GM19193 (cell line): ENCODE results near the gene SLAMF8.

ENCODE experiments used
- POLR2A ChIP-seq: IDR thresholded peaks from 4 replicates; pipeline ENCODE4 v1.6.1; 2011; ENCODE audit not compliant: insufficient read depth, insufficient read length; ENCODE audit errors: extremely low read depth

Gene SLAMF8

DNA sequence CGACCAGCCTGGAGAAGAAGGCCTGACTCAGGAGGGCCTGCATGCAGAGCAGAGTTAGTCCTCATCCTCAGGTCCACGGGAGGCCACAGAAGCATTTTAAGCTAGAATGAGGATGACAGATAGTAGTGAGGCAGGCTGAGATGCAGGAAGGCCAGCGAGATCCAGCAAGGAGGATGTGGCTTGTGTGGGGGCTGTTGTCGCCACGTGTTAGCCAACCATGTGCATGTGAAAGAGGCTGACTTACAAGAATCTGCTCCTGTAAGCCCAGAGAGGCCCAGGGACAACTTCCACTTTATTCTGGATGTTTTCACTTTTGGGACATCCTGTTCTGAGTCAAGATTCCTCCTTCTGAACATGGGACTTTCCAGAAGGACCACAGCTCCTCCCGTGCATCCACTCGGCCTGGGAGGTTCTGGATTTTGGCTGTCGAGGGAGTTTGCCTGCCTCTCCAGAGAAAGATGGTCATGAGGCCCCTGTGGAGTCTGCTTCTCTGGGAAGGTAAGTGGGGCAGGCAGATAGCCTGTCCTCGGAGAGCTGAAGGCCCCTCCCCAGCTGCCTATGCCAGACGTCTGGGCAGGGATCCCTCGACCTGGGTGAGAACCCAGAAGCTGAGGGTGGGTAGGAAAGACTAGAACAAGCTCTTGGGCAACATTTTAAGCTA is at the start of gene SLAMF8:
Gene SLAMF8 (plus strand): TSS at position 433 of the 661 bp plus-strand sequence. CDS start 26 bp downstream, at position 459.
- no peak for TF ChIP-seq POLR2A

- no peak for TF ChIP-seq POLR2A
Measured at GRCh38 chr1:159778266-159778665, 48.4 kb upstream of the SLAMF8 start.

GRCh38 chr1:159779403-159779851 is 47.2 kb upstream of the SLAMF8 start:
- no peak for TF ChIP-seq POLR2A

- peak; percentile 41 for TF ChIP-seq POLR2A
Measured at GRCh38 chr1:159780583-159781582, 45.8 kb upstream of the SLAMF8 start, which contains the start of gene DUSP23. TSS of gene DUSP23 (plus strand) at chr1:159780962. CDS start at chr1:159781101, 139 bp downstream.

DNA sequence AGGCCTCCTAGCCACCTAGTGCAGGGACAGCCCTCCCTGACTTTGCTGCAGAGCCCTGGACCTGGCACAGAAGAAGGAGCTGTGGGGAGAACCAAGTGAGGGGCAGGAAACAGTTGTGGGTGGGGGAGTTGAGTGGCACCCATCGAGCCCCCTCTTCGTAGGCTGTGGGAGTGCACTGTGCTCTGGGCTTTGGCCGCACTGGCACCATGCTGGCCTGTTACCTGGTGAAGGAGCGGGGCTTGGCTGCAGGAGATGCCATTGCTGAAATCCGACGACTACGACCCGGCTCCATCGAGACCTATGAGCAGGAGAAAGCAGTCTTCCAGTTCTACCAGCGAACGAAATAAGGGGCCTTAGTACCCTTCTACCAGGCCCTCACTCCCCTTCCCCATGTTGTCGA is 44.7 kb upstream of the SLAMF8 start:
- no peak for TF ChIP-seq POLR2A

GRCh38 chr1:159783724-159784123 is 42.9 kb upstream of the SLAMF8 start:
- no peak for TF ChIP-seq POLR2A

- no peak for TF ChIP-seq POLR2A
Measured at GRCh38 chr1:159786465-159786864, 40.2 kb upstream of the SLAMF8 start.

GRCh38 chr1:159786966-159787365 is 39.7 kb upstream of the SLAMF8 start:
- no peak for TF ChIP-seq POLR2A

GRCh38 chr1:159790237-159790917 is 36.3 kb upstream of the SLAMF8 start:
- TF ChIP-seq POLR2A: no peak

GRCh38 chr1:159791031-159791430 is 35.6 kb upstream of the SLAMF8 start:
- no peak for TF ChIP-seq POLR2A

- no peak for TF ChIP-seq POLR2A
Measured at GRCh38 chr1:159791461-159791860, 35.2 kb upstream of the SLAMF8 start.

DNA sequence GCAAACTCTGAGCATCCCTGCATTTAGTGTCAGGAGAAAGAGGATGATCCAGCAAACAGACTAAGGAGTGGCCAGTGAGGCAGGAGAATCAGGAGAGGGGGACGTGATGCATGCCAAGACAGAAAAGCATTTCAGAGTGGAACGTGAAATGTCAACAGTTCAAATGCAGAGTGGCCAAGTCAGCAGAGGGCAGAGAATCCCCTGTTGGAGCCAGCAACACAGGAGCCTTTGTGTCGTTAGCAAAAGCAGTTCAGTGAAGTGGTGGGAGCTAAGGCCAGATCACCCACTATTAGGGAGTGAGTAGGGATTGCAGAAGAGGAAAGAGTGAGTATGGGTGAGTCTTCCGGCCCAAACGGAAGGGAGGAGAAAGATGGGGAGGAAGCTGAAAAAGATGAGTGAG is 31.1 kb upstream of the SLAMF8 start:
- no peak for TF ChIP-seq POLR2A

DNA sequence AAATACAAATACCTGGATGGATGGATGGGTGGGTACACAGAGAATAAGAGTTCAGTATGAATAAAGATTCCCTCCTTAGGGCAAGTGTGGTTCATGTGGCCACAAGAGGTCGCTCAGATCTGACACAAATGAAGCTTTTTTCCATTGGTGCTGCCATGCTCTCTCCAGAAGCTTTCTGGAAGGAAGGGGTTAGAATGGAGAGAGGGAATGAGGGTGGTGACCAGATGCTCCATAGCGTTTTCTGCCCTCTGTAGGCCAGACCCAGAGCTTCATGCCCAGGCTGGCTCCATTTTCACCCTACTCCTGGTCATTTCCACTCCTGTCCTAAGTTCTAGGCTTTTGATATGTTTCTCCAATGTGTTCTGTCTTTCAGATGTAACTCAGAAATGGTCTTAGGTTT is 27.8 kb upstream of the SLAMF8 start:
- no peak for TF ChIP-seq POLR2A

DNA sequence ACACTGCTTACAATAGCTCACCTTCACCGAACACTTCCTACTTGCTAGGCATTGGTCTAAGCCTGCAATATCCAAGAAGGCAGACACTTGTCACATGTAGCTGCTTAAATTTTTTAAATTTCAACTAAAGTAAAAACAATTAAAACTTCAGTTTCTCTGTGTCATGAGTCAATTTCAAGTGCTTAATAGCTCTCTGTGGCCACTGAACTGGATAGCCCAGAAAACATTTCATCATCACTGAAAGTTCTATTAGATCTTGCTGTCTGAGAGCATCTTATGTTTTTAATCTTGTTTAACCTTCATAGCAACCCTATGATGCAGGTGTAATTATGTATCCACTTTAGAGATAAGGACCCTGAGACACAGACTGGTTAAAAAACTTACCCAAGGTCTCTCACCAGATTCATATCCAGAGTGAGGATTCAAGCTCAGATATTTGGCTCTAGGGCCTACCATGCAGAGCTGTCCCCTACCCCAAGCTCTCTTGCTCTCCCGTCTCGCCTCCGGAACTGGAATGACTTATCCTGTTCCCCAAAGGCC is 27.2 kb upstream of the SLAMF8 start:
- TF ChIP-seq POLR2A: no peak
